ENCODE data around the gene TBC1D8. TPM values are rescaled to one million over a fixed set of nuclear protein-coding genes. Genes with fewer than 3 reads are reported as not detected.

TBC1D8 gene
- total and polyA plus RNA-seq, 2 of the 13 experiments (the other 11 are each of a cell fraction or from before 2014, with no cell fraction given) = 45.1 to 95.4 TPM

DNA sequence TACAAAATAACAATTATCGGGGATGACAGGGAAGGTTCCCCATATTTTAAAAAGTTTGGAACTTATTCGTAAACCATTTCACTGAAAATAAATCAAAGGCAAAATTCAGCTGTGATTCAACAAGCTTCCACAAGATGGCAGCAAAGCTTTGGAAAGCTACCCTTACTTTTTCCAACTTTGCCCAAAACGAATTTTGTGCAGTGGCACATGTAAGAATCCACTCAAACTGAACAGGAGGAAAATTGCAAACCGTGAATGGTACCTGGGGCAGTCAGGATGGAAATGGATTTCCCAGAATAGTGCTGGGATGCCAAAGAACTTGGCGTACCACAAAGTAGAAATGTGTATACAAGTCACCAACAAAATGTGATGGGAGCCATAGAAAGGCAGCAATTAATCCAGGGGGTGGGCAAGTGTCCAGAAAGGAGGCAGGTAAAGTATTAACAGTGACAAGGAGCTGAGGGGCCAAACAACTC is 138.4 kb downstream of the TBC1D8 start (continued):
- TF ChIP-seq ZNF576 (CRISPR knock-in tag; IDR thresholded peaks at IDR 0.05) = no peak
- no peak for TF ChIP-seq IKZF4 (CRISPR knock-in tag; IDR thresholded peaks at IDR 0.05; ENCODE audit: borderline replicate concordance, low read depth, not compliant biosample characterization)
- no peak for TF ChIP-seq RFXANK (CRISPR knock-in tag; IDR thresholded peaks at IDR 0.05)
- no peak for TF ChIP-seq ZNF530 (CRISPR knock-in tag; IDR thresholded peaks at IDR 0.05; ENCODE audit: low read depth)
- no peak for TF ChIP-seq ZNF720 (CRISPR knock-in tag; IDR thresholded peaks at IDR 0.05)
- TF ChIP-seq TBL1XR1 (IDR thresholded peaks at IDR 0.05; ENCODE audit: borderline replicate concordance, low read length, partially characterized antibody) = no peak
- 0 out of 2 replicates have a peak, but pooled peaks have one; percentile 24 for TF ChIP-seq ZKSCAN8 (CRISPR knock-in tag; IDR thresholded peaks at IDR 0.05; ENCODE audit: borderline replicate concordance)
- TF ChIP-seq MTF1 (CRISPR knock-in tag; IDR thresholded peaks at IDR 0.05) = no peak
- TF ChIP-seq, protein P1, sequence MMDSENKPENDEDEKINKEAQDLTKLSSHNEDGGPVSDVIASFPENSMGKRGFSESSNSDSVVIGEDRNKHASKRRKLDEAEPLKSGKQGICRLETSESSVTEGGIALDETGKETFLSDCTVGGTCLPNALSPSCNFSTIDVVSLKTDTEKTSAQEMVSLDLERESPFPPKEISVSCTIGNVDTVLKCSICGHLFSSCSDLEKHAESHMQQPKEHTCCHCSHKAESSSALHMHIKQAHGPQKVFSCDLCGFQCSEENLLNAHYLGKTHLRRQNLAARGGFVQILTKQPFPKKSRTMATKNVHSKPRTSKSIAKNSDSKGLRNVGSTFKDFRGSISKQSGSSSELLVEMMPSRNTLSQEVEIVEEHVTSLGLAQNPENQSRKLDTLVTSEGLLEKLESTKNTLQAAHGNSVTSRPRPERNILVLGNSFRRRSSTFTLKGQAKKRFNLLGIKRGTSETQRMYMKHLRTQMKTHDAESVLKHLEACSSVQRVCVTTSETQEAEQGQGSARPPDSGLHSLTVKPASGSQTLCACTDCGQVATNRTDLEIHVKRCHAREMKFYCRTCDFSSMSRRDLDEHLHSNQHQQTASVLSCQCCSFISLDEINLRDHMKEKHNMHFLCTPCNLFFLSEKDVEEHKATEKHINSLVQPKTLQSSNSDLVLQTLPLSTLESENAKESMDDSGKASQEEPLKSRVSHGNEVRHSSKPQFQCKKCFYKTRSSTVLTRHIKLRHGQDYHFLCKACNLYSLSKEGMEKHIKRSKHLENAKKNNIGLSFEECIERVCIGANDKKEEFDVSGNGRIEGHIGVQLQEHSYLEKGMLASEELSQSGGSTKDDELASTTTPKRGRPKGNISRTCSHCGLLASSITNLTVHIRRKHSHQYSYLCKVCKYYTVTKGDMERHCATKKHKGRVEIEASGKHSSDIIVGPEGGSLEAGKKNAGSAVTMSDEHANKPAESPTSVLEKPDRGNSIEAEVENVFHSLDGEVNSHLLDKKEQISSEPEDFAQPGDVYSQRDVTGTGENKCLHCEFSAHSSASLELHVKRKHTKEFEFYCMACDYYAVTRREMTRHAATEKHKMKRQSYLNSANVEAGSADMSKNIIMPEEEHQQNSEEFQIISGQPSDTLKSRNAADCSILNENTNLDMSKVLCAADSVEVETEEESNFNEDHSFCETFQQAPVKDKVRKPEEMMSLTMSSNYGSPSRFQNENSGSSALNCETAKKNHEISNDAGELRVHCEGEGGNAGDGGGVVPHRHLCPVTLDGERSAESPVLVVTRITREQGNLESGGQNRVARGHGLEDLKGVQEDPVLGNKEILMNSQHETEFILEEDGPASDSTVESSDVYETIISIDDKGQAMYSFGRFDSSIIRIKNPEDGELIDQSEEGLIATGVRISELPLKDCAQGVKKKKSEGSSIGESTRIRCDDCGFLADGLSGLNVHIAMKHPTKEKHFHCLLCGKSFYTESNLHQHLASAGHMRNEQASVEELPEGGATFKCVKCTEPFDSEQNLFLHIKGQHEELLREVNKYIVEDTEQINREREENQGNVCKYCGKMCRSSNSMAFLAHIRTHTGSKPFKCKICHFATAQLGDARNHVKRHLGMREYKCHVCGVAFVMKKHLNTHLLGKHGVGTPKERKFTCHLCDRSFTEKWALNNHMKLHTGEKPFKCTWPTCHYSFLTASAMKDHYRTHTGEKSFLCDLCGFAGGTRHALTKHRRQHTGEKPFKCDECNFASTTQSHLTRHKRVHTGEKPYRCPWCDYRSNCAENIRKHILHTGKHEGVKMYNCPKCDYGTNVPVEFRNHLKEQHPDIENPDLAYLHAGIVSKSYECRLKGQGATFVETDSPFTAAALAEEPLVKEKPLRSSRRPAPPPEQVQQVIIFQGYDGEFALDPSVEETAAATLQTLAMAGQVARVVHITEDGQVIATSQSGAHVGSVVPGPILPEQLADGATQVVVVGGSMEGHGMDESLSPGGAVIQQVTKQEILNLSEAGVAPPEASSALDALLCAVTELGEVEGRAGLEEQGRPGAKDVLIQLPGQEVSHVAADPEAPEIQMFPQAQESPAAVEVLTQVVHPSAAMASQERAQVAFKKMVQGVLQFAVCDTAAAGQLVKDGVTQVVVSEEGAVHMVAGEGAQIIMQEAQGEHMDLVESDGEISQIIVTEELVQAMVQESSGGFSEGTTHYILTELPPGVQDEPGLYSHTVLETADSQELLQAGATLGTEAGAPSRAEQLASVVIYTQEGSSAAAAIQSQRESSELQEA (CRISPR knock-in tag; IDR thresholded peaks at IDR 0.05; ENCODE audit: not compliant biosample characterization) = no peak
- TF ChIP-seq YEATS2 (CRISPR knock-in tag; IDR thresholded peaks at IDR 0.05; ENCODE audit: borderline replicate concordance) = peak; percentile 9; the same call in 1 of the 2 replicates
- no peak for TF ChIP-seq ISX (CRISPR knock-in tag; conservative IDR thresholded peaks at IDR 0.05)
- TF ChIP-seq, protein P2, sequence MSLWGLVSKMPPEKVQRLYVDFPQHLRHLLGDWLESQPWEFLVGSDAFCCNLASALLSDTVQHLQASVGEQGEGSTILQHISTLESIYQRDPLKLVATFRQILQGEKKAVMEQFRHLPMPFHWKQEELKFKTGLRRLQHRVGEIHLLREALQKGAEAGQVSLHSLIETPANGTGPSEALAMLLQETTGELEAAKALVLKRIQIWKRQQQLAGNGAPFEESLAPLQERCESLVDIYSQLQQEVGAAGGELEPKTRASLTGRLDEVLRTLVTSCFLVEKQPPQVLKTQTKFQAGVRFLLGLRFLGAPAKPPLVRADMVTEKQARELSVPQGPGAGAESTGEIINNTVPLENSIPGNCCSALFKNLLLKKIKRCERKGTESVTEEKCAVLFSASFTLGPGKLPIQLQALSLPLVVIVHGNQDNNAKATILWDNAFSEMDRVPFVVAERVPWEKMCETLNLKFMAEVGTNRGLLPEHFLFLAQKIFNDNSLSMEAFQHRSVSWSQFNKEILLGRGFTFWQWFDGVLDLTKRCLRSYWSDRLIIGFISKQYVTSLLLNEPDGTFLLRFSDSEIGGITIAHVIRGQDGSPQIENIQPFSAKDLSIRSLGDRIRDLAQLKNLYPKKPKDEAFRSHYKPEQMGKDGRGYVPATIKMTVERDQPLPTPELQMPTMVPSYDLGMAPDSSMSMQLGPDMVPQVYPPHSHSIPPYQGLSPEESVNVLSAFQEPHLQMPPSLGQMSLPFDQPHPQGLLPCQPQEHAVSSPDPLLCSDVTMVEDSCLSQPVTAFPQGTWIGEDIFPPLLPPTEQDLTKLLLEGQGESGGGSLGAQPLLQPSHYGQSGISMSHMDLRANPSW (CRISPR knock-in tag; IDR thresholded peaks at IDR 0.05; ENCODE audit: borderline replicate concordance) = no peak
- TF ChIP-seq ZBTB7A (CRISPR knock-in tag; IDR thresholded peaks at IDR 0.05) = no peak
- no peak for TF ChIP-seq ZNF432 (CRISPR knock-in tag; IDR thresholded peaks at IDR 0.05; ENCODE audit: borderline replicate concordance)
- TF ChIP-seq ERF (CRISPR knock-in tag; IDR thresholded peaks at IDR 0.05) = peak; percentile 56; the same call in 1 of the 2 replicates
- TF ChIP-seq ZC3H13 (CRISPR knock-in tag; IDR thresholded peaks at IDR 0.05) = peak; percentile 83
- no peak for TF ChIP-seq RARA (CRISPR knock-in tag; IDR thresholded peaks at IDR 0.05)
- no peak for TF ChIP-seq MXD4 (CRISPR knock-in tag; IDR thresholded peaks at IDR 0.05)
- 0 out of 2 replicates have a peak, but pooled peaks have one; percentile 35 for TF ChIP-seq ZNF501 (CRISPR knock-in tag; IDR thresholded peaks at IDR 0.05)
- peak; percentile 92 for TF ChIP-seq RBM22 (optimal IDR thresholded peaks at IDR 0.05; ENCODE audit: low read length)
- peak; percentile 64; the same call in 1 of the 2 replicates for TF ChIP-seq ZNF878 (CRISPR knock-in tag; IDR thresholded peaks at IDR 0.05)

Data from HepG2 (cell line).